Kidney epithelial cell (primary cell): Measurements from ENCODE around the gene BOD1L1. TPM values are rescaled to one million over a fixed set of nuclear protein-coding genes. Genes with fewer than 3 reads are reported as not detected.

Experiments
- DNase-seq: peaks from one replicate; pipeline ENCODE4 v3.0.0-alpha.2; 2010; ENCODE audit warnings: low read depth
- H3K27me3 ChIP-seq: 2 replicates; pipeline ENCODE4 v1.6.0; 2011; ENCODE audit warnings: low read length; ENCODE audit not compliant: control insufficient read depth, insufficient read depth
- H3K36me3 ChIP-seq: 2 replicates; pipeline ENCODE4 v1.5.1; 2011; ENCODE audit warnings: low read length; ENCODE audit not compliant: control insufficient read depth, insufficient read depth
- H3K4me3 ChIP-seq: 2 replicates; pipeline ENCODE4 v1.5.1; 2011; ENCODE audit warnings: low read depth, mild to moderate bottlenecking, control low read depth, low read length
- CTCF ChIP-seq: IDR thresholded peaks from 2 replicates; pipeline ENCODE4 v1.5.1; 2011; ENCODE audit warnings: mild to moderate bottlenecking, moderate library complexity, low read length, control low read depth, inconsistent platforms; ENCODE audit not compliant: insufficient read depth, poor library complexity, severe bottlenecking
- total RNA-seq: library from RNA; depleted of rRNA; stranded (reverse); fragments of >200 nt; gene quantifications from 2 replicates; pipeline ENCODE4 v1.2.3, GENCODE V29; 2015

Gene BOD1L1
- total RNA-seq, 1 donor from 2014 or later, result 35.2 TPM

- Histone ChIP-seq H3K27me3 (peaks cover 98% of the 10 kb centered on the region), H3K4me3 (no peak overlapping the region), H3K36me3 (no peaks in the 10 kb centered on the region)
- DNase-seq, result no peak
- no peak for TF ChIP-seq CTCF
Observed at GRCh38 chr4:13537832-13538177, 89.7 kb downstream of the BOD1L1 start.

- no peak overlapping the region for H3K4me3 ChIP-seq
- no peak for DNase-seq
- no peak for TF ChIP-seq CTCF
- H3K36me3 ChIP-seq, result no peaks in the 10 kb centered on the region
- H3K27me3 ChIP-seq, result peaks cover 98% of the 10 kb centered on the region
Observed at GRCh38 chr4:13537011-13537831, 90.3 kb downstream of the BOD1L1 start.

DNA sequence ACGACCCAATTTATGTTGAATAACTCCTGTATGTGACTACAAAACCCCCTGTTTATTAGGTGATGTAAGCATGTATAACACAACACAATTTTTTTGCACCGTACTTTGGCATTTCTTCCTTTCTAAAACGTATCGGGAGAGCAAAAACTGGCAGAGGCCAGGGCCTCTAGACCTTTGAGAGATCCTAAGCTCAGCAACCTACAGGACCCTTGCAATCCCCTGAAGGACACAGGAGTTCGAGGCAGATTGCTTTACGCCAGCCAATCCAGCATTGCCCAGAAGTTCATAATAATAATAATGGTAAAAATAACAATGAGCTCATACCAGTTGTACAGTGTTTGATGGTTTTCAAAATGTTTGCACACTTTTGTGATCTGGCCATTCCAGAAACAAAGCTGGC lies 90.9 kb downstream of the BOD1L1 start:
- TF ChIP-seq CTCF, result no peak
- no peak overlapping the region for H3K4me3 ChIP-seq
- H3K27me3 ChIP-seq, result peaks cover 94% of the 10 kb centered on the region
- DNase-seq, result no peak
- no peaks in the 10 kb centered on the region for H3K36me3 ChIP-seq

- DNase-seq, result no peak
- no peak overlapping the region for H3K4me3 ChIP-seq
- TF ChIP-seq CTCF, result no peak
- H3K36me3 ChIP-seq, result no peaks in the 10 kb centered on the region
- H3K27me3 ChIP-seq, result peaks cover 94% of the 10 kb centered on the region
Observed at GRCh38 chr4:13535708-13536361, 91.7 kb downstream of the BOD1L1 start.

DNA sequence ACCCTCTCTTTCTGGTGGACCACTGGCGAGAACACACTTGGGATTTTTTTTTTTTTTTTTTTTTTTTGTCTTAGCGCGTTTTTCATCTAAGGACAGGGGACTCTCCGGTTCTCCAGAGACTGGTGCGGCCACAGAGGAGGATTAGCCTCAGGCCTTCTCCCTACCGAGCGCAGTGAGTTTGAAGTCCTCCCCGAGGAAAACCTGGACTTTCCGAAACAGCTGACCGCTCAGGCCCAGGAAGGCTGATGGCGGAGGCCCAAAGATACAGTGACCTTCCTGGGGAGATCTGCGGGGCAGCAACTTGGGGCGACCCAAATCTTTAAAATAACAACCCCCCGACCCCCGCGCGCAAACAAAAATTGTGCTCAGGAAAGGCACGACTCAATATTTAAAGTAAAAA lies 92.4 kb downstream of the BOD1L1 start:
- Histone ChIP-seq H3K4me3 (no peak overlapping the region), H3K27me3 (peaks cover 94% of the 10 kb centered on the region), H3K36me3 (no peaks in the 10 kb centered on the region)
- TF ChIP-seq CTCF, result no peak
- DNase-seq, result no peak
